IPS-15b (cell line): ENCODE measurements around the gene MAP3K20.

ENCODE experiments used
- H3K27me3 ChIP-seq: one replicate; pipeline ENCODE4 v1.6.1; 2013; ENCODE audit warnings: low read length; ENCODE audit not compliant: control insufficient read depth, insufficient read depth
- H3K36me3 ChIP-seq: one replicate; pipeline ENCODE4 v1.6.1; 2013; ENCODE audit warnings: low read length; ENCODE audit not compliant: control insufficient read depth, insufficient read depth
- H3K4me1 ChIP-seq: one replicate; pipeline ENCODE4 v1.6.1; 2013; ENCODE audit warnings: mild to moderate bottlenecking, low read length; ENCODE audit not compliant: control insufficient read depth, insufficient read depth
- H3K4me3 ChIP-seq: one replicate; pipeline ENCODE4 v1.5.1; 2013; ENCODE audit warnings: low read depth, low read length
- H3K9ac ChIP-seq: one replicate; pipeline ENCODE4 v1.6.1; 2013; ENCODE audit warnings: low read depth, mild to moderate bottlenecking, low read length
- H3K9me3 ChIP-seq: one replicate; pipeline ENCODE4 v1.6.1; 2013; ENCODE audit warnings: mild to moderate bottlenecking, low read length; ENCODE audit not compliant: control insufficient read depth, insufficient read depth

The MAP3K20 gene

DNA sequence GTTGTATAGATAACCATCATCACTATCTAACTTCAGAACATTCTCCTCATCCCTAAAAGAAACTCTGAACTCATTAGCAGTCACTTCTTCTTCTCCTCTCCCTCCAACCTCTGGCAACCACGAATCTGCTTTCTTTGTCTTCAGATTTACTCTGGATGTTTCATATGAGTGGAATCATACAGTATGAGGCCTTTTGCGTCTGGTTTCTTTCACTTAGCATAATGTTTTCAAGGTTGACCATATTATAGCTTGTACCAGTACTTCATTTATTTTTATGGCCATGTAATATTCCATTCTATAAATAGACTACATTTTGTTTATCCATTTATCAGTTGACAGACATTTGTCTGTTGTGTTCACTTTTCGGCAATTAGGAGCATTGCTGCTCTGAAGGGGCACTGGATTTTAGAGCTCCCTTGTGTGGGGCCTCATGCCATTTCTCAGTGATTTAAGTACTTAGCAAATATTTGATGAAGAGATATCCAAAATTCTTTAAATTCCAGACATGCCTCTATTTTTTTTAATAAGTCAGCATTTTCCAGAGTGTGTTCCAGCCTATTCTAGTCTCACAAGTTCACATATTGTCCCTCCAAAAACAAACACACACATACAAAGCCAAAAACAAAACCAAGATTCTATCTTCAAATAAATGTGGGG is 22.5 kb upstream of the MAP3K20 start:
- Histone ChIP-seq H3K27me3 (no peaks in the 10 kb centered on the region), H3K9ac (no peak overlapping the region), H3K9me3 (no peaks in the 10 kb centered on the region), H3K36me3 (no peaks in the 10 kb centered on the region), H3K4me1 (no peaks in the 10 kb centered on the region), H3K4me3 (no peak overlapping the region)

- Histone ChIP-seq H3K9me3 (no peaks in the 10 kb centered on the region), H3K4me1 (no peaks in the 10 kb centered on the region), H3K27me3 (no peaks in the 10 kb centered on the region), H3K36me3 (no peaks in the 10 kb centered on the region), H3K9ac (no peak overlapping the region), H3K4me3 (no peak overlapping the region)
These were observed 21.2 kb upstream of the MAP3K20 start for GRCh38 chr2:173054466-173054865.

GRCh38 chr2:173056705-173057364 is 18.8 kb upstream of the MAP3K20 start:
- Histone ChIP-seq H3K27me3 (no peaks in the 10 kb centered on the region), H3K4me3 (no peak overlapping the region), H3K9me3 (no peaks in the 10 kb centered on the region), H3K36me3 (no peaks in the 10 kb centered on the region), H3K9ac (no peak overlapping the region), H3K4me1 (no peaks in the 10 kb centered on the region)

DNA sequence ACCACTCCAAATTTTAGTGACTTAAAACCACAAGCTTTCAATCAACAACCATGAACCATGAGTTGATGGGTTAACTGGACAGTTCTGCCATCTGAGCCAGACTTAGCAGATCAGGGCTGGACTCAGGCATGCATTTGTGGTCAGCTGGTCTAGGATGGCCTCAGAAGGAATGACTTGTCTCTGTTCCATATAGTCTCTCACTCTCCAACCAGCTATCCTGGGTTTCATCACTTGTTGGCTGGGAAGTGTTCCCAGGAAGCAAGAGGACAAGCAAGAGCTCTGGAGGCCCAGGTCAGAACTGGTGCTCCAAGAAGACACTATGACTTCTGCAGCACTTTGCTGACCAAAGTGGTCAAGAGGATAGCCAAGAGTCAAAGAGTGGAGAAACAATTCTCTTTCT is 17.5 kb upstream of the MAP3K20 start:
- H3K27me3 ChIP-seq = no peaks in the 10 kb centered on the region
- H3K9me3 ChIP-seq = no peaks in the 10 kb centered on the region
- H3K36me3 ChIP-seq = no peaks in the 10 kb centered on the region
- no peak overlapping the region for H3K4me3 ChIP-seq
- no peak overlapping the region for H3K9ac ChIP-seq
- no peaks in the 10 kb centered on the region for H3K4me1 ChIP-seq

- no peaks in the 10 kb centered on the region for H3K27me3 ChIP-seq
- no peaks in the 10 kb centered on the region for H3K4me1 ChIP-seq
- H3K36me3 ChIP-seq = no peaks in the 10 kb centered on the region
- H3K4me3 ChIP-seq = no peak overlapping the region
- H3K9ac ChIP-seq = no peak overlapping the region
- H3K9me3 ChIP-seq = no peaks in the 10 kb centered on the region
These were observed 17.0 kb upstream of the MAP3K20 start for GRCh38 chr2:173058673-173059072.

GRCh38 chr2:173059292-173059691 is 16.4 kb upstream of the MAP3K20 start:
- Histone ChIP-seq H3K4me3 (no peak overlapping the region), H3K9ac (no peak overlapping the region), H3K27me3 (no peaks in the 10 kb centered on the region), H3K4me1 (no peaks in the 10 kb centered on the region), H3K36me3 (no peaks in the 10 kb centered on the region), H3K9me3 (no peaks in the 10 kb centered on the region)

DNA sequence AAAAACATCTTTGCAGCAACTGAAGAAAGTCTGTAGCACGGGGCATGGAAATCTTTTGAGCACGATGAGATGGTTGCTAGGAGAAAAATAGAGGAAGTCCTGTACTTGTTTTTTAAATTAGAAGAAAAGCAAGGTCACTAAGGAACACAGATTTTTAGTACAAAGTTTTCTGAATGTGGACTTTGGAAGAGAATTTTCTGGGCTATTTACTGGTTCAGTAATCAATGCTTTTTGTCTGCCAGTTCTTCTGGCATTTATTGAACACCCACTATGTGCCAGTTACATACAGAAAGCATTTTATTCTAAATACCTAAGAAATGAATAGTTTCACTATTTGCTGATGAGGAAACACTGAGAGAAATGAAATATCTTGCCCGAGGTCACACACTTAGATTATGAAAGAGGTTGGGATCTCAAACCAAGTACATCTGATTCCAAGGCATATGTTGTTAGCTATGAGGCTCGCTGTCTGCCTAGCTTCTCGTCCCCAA is 15.6 kb upstream of the MAP3K20 start:
- H3K36me3 ChIP-seq = no peaks in the 10 kb centered on the region
- no peaks in the 10 kb centered on the region for H3K27me3 ChIP-seq
- no peaks in the 10 kb centered on the region for H3K4me1 ChIP-seq
- H3K4me3 ChIP-seq = no peak overlapping the region
- no peaks in the 10 kb centered on the region for H3K9me3 ChIP-seq
- no peak overlapping the region for H3K9ac ChIP-seq

- no peak overlapping the region for H3K4me3 ChIP-seq
These were observed 12.8 kb upstream of the MAP3K20 start for GRCh38 chr2:173062801-173063200.

GRCh38 chr2:173064151-173064805 is 11.4 kb upstream of the MAP3K20 start:
- no peaks in the 10 kb centered on the region for H3K27me3 ChIP-seq
- no peaks in the 10 kb centered on the region for H3K4me1 ChIP-seq
- H3K9me3 ChIP-seq = no peaks in the 10 kb centered on the region
- no peak overlapping the region for H3K9ac ChIP-seq
- H3K36me3 ChIP-seq = no peaks in the 10 kb centered on the region
- no peak overlapping the region for H3K4me3 ChIP-seq

More at GRCh38 chr2:173062801-173063200, 12.8 kb upstream of the MAP3K20 start:
- H3K9ac ChIP-seq = no peak overlapping the region
- H3K36me3 ChIP-seq = no peaks in the 10 kb centered on the region
- no peaks in the 10 kb centered on the region for H3K4me1 ChIP-seq
- no peaks in the 10 kb centered on the region for H3K27me3 ChIP-seq
- no peaks in the 10 kb centered on the region for H3K9me3 ChIP-seq

DNA sequence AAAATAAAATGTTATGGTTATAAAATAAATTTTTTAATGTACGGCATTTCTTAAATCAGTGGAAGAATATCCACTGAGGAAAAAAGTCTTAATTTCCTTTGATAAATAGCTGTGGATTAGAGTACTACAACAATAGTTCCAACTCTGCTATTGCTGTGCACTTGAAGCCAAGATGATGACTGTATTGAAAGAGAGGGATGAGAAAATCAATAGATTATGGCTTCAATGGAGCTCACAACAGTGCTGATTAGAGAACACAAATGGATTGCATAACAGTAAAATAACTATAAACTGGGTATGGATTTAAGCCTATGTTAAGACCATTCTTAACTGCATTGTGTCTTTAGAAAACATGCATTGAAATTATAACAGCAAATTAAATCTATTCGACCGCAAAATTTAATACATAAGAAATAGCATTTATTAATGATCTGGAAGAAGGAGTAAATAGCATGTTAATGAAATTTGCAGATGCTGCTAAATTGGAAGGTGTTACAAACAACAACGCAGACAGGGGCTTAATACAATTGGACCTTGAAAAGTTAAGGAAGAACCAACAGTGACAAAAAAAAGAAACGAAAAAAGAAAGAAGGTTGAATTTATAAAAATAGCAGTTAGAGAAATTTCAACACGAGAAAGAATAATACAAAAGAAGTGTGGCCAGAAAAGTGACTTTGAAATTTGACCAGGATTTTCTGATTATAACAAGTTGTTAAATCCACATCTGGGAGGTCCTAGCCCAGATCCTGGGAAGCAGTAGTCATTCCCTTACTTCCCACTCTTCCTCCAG is 8.6 kb upstream of the MAP3K20 start:
- Histone ChIP-seq H3K9me3 (no peaks in the 10 kb centered on the region), H3K4me3 (no peak overlapping the region), H3K4me1 (no peaks in the 10 kb centered on the region), H3K36me3 (no peaks in the 10 kb centered on the region), H3K9ac (no peak overlapping the region), H3K27me3 (no peaks in the 10 kb centered on the region)

DNA sequence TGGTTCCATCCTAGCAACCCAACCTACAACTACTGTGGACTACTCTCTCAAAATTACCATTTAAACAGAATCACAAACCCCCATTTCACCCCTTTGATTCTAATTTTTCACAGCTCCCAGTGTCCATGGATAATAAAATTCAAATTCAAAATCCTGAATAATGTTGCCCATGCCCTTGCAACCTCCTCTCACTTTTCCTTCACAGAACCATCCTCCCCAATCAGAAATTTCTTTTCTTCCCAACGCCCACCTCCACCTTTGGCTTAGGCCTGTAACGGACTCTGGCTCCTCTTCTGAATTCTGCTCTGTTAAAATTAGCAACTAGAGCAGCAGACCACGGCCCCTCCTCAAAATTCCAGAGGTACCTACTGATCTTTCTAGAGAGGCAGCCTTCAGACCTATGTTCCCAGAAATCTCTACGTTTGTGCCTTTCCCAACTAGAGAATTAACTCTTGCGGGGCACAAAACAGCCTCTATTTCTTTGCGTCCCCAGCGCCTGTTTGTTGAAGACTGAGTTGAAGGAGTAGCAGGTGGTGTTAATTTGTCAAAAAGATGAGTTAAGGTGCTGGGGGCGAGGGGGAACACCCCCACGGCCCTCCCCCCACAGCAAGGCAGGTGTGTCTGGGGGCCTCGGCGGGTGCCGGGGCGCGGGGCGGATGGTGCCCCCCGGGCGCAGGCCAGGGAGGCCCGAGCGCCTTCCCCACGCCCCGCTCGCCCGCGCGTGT is 428 bp upstream of the MAP3K20 start:
- peaks cover 6% of the 10 kb centered on the region for H3K27me3 ChIP-seq
- H3K4me1 ChIP-seq = peaks cover 2% of the 10 kb centered on the region
- H3K9me3 ChIP-seq = no peaks in the 10 kb centered on the region
- H3K36me3 ChIP-seq = no peaks in the 10 kb centered on the region
- H3K9ac ChIP-seq = peak overlapping the region; percentile 38
- H3K4me3 ChIP-seq = peak overlapping the region; percentile 84
